HL-60 (cell line): ENCODE data around the gene PCIF1.
"Not testable (repeated sequence)": the region's sequence is repeated elsewhere in the genome, so short reads cannot be mapped to it uniquely, and the experiment has no call there.

ENCODE experiments used
- DNase-seq, 2 experiments: peaks; one replicate each; pipeline ENCODE4 v3.0.0-alpha.2; 2010 to 2020; ENCODE audit warnings: low read depth in 1 of 2, low spot score in 1 of 2
- H3K27ac ChIP-seq: fragments of 250-450 bp; sonication (Bioruptor Pico); replicated peaks from 2 replicates; pipeline ENCODE4 v1.5.1; 2020; ENCODE audit warnings: mild to moderate bottlenecking, moderate library complexity
- H3K27me3 ChIP-seq: fragments of 250-450 bp; sonication (Bioruptor Pico); 2 replicates; pipeline ENCODE4 v1.5.1; 2021; ENCODE audit warnings: mild to moderate bottlenecking, moderate library complexity; ENCODE audit not compliant: insufficient read depth, poor library complexity, severe bottlenecking
- H3K4me3 ChIP-seq: replicated peaks from 2 replicates; pipeline ENCODE4 v1.5.1; 2011; ENCODE audit warnings: mild to moderate bottlenecking, control low read depth, low read length; ENCODE audit not compliant: insufficient read depth
- CTCF ChIP-seq: IDR thresholded peaks from one replicate; pipeline ENCODE4 v1.5.1; 2011; ENCODE audit warnings: low read length, control low read depth, inconsistent platforms; ENCODE audit not compliant: insufficient read depth
- GABPA ChIP-seq: IDR thresholded peaks from 2 replicates; pipeline ENCODE4 v1.6.1; 2012; ENCODE audit warnings: low read depth
- POLR2AphosphoS5 ChIP-seq: IDR thresholded peaks from 2 replicates; pipeline ENCODE4 v1.6.1; 2012; ENCODE audit warnings: low read depth
- SPI1 ChIP-seq: IDR thresholded peaks from 2 replicates; pipeline ENCODE4 v1.6.1; 2012; ENCODE audit warnings: low read depth, mild to moderate bottlenecking, borderline replicate concordance
- TF ChIP-seq, protein P1 (sequence below): IDR thresholded peaks from 2 replicates; pipeline ENCODE4 v1.6.1; 2012; ENCODE audit warnings: low read depth; ENCODE audit not compliant: insufficient replicate concordance

The PCIF1 gene

GRCh38 chr20:45898285-45898684, 36.2 kb upstream of the PCIF1 start:
- no peaks in the 10 kb centered on the region for H3K27me3 ChIP-seq
- no peak overlapping the region for H3K4me3 ChIP-seq
- TF ChIP-seq POLR2AphosphoS5 = no peak
- TF ChIP-seq CTCF = no peak
- TF ChIP-seq, protein P1, sequence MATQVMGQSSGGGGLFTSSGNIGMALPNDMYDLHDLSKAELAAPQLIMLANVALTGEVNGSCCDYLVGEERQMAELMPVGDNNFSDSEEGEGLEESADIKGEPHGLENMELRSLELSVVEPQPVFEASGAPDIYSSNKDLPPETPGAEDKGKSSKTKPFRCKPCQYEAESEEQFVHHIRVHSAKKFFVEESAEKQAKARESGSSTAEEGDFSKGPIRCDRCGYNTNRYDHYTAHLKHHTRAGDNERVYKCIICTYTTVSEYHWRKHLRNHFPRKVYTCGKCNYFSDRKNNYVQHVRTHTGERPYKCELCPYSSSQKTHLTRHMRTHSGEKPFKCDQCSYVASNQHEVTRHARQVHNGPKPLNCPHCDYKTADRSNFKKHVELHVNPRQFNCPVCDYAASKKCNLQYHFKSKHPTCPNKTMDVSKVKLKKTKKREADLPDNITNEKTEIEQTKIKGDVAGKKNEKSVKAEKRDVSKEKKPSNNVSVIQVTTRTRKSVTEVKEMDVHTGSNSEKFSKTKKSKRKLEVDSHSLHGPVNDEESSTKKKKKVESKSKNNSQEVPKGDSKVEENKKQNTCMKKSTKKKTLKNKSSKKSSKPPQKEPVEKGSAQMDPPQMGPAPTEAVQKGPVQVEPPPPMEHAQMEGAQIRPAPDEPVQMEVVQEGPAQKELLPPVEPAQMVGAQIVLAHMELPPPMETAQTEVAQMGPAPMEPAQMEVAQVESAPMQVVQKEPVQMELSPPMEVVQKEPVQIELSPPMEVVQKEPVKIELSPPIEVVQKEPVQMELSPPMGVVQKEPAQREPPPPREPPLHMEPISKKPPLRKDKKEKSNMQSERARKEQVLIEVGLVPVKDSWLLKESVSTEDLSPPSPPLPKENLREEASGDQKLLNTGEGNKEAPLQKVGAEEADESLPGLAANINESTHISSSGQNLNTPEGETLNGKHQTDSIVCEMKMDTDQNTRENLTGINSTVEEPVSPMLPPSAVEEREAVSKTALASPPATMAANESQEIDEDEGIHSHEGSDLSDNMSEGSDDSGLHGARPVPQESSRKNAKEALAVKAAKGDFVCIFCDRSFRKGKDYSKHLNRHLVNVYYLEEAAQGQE = no peak
- TF ChIP-seq SPI1 = no peak
- TF ChIP-seq GABPA = no peak
- DNase-seq = no peak
- no peak overlapping the region for H3K27ac ChIP-seq

- H3K27me3 ChIP-seq = no peaks in the 10 kb centered on the region
- H3K4me3 ChIP-seq = no peak overlapping the region
- TF ChIP-seq, protein P1 = no peak
- TF ChIP-seq GABPA (no peak), CTCF (no peak), SPI1 (no peak), POLR2AphosphoS5 (no peak)
- no peak for DNase-seq
- no peak overlapping the region for H3K27ac ChIP-seq
Observed at GRCh38 chr20:45899046-45899835, 35.2 kb upstream of the PCIF1 start.

DNA sequence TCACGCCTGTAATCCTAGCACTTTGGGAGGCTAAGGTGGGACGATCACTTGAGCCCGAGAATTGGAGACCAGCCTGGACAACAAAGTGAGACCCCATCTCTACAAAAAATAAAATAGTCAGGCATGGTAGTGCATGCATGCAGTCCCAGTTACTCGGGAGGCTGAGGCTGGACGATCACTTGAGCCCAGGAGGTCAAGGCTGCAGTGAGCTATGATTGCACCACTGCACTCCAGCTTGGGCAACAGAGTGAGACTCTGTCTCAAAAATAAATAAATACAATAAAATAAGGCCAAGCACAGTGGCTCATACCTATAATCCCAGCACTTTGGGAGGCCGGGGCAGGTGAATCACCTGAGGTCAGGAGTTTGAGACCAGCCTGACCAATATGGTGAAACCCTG, 33.2 kb upstream of the PCIF1 start:
- not testable (repeated sequence) for H3K27ac ChIP-seq, H3K27me3 ChIP-seq, H3K4me3 ChIP-seq, DNase-seq

- Histone ChIP-seq H3K4me3 (no peak overlapping the region), H3K27me3 (no peaks in the 10 kb centered on the region), H3K27ac (no peak overlapping the region)
- TF ChIP-seq GABPA (no peak), CTCF (no peak), SPI1 (no peak), POLR2AphosphoS5 (no peak; the same call in 1 of the 2 replicates)
- no peak for DNase-seq
Observed at GRCh38 chr20:45902199-45902701, 32.2 kb upstream of the PCIF1 start.
